SK-N-SH (cell line): ENCODE measurements around the gene GTF3C2. TPM values are rescaled to one million over a fixed set of nuclear protein-coding genes. Genes with fewer than 3 reads are reported as not detected.

Experiments used
- CTCF ChIA-PET: fragments of 300-600, 350-600 bp; formaldehyde crosslinking; extraction: SDS; loops from one replicate; lab custom pipeline; 2021; lab: Yijun Ruan, JAX
- POLR2A ChIA-PET: fragments of 350-600 bp; sonication (Branson Sonifier 250); formaldehyde crosslinking; extraction: SDS; loops from one replicate; lab custom pipeline; 2020; ENCODE audit warnings: antibody characterized with exemption, inconsistent platforms; lab: Yijun Ruan, JAX
- DNase-seq: peaks from one replicate; pipeline ENCODE4 v3.0.0; 2012
- H2AFZ ChIP-seq: fragments of 200-600 bp; sonication (generic); 2 replicates; pipeline ENCODE4 v1.8.1; 2016; ENCODE audit warnings: antibody characterized with exemption, mild to moderate bottlenecking, low read depth
- H3F3A ChIP-seq: fragments of 200-600 bp; sonication (generic); replicated peaks from 2 replicates; pipeline ENCODE3; 2016; ENCODE audit warnings: antibody characterized with exemption, mild to moderate bottlenecking; ENCODE audit not compliant: insufficient read depth
- H3K27ac ChIP-seq, 2 experiments: fragments of 200-500 bp in 1 of 2; fragments of 200-600 bp in 1 of 2; sonication (Bioruptor generic) in 1 of 2; sonication (generic), shearing (Covaris generic) in 1 of 2; 2 replicates each; pipeline versions ENCODE4 v1.5.1 to v1.6.1; 2014 to 2016; ENCODE audit warnings: low read depth in 2 of 2, inconsistent platforms in 1 of 2, low read length in 1 of 2, mild to moderate bottlenecking in 1 of 2, mixed read lengths in 1 of 2
- H3K27me3 ChIP-seq: fragments of 200-600 bp; sonication (generic), shearing (Covaris generic); 2 replicates; pipeline ENCODE4 v1.6.1; 2016; ENCODE audit warnings: mixed run types; ENCODE audit not compliant: insufficient read depth
- H3K36me3 ChIP-seq, 2 experiments: fragments of 200-500 bp in 1 of 2; fragments of 200-600 bp in 1 of 2; sonication (Bioruptor generic) in 1 of 2; sonication (generic) in 1 of 2; replicated peaks in 1 of 2; 2 replicates each; pipeline versions ENCODE3 to v1.5.1; 2014 to 2016; ENCODE audit warnings: low read length in 1 of 2, mild to moderate bottlenecking in 1 of 2; ENCODE audit not compliant: insufficient read depth in 2 of 2, control insufficient read depth in 1 of 2
- H3K4me1 ChIP-seq, 2 experiments: fragments of 200-500 bp in 1 of 2; fragments of 200-600 bp in 1 of 2; sonication (Bioruptor generic) in 1 of 2; sonication (generic), shearing (Covaris generic) in 1 of 2; 2 replicates each; pipeline versions ENCODE4 v1.5.1 to v1.6.1; 2014 to 2016; ENCODE audit warnings: low read depth in 1 of 2, low read length in 1 of 2, mixed run types in 1 of 2; ENCODE audit not compliant: insufficient read depth in 2 of 2, control insufficient read depth in 1 of 2
- H3K4me2 ChIP-seq: fragments of 200-600 bp; sonication (generic), shearing (Covaris generic); 2 replicates; pipeline ENCODE4 v1.6.1; 2017; ENCODE audit warnings: mixed run types
- H3K4me3 ChIP-seq, 2 experiments: fragments of 200-500 bp in 1 of 2; fragments of 200-600 bp in 1 of 2; sonication (Bioruptor generic) in 1 of 2; sonication (generic), shearing (Covaris generic) in 1 of 2; 2 replicates each; pipeline versions ENCODE4 v1.5.1 to v1.8.1; 2014 to 2016; ENCODE audit warnings: low read depth in 2 of 2, inconsistent platforms in 1 of 2, low read length in 1 of 2, mild to moderate bottlenecking in 1 of 2, mixed read lengths in 1 of 2, moderate library complexity in 1 of 2
- H3K79me2 ChIP-seq: fragments of 200-600 bp; sonication (generic); 2 replicates; pipeline ENCODE4 v1.8.1; 2017; ENCODE audit warnings: mild to moderate bottlenecking; ENCODE audit not compliant: insufficient read depth
- H3K9ac ChIP-seq: fragments of 200-600 bp; sonication (generic); 2 replicates; pipeline ENCODE4 v1.6.1; 2017; ENCODE audit warnings: mixed run types
- H3K9me2 ChIP-seq: fragments of 200-600 bp; sonication (generic); 2 replicates; pipeline ENCODE4 v1.6.1; 2017; ENCODE audit warnings: mixed run types
- H3K9me3 ChIP-seq: fragments of 200-600 bp; sonication (generic); 2 replicates; pipeline ENCODE4 v1.6.1; 2017; ENCODE audit warnings: mixed run types, mild to moderate bottlenecking, moderate library complexity
- H4K20me1 ChIP-seq: fragments of 200-600 bp; sonication (generic); 2 replicates; pipeline ENCODE4 v1.6.1; 2017; ENCODE audit warnings: mild to moderate bottlenecking, mixed run types; ENCODE audit not compliant: insufficient read depth
- CTCF ChIP-seq: fragments of 200-600 bp; sonication (generic); IDR thresholded peaks from 2 replicates; pipeline ENCODE4 v1.6.1; 2017; ENCODE audit warnings: antibody characterized with exemption, mild to moderate bottlenecking, moderate library complexity
- ELF1 ChIP-seq: IDR thresholded peaks from 2 replicates; pipeline ENCODE4 v1.4.0; 2012
- EP300 ChIP-seq, 2 experiments: IDR thresholded peaks; 2 replicates each; pipeline versions ENCODE4 v1.4.0 to v1.6.1; 2012; ENCODE audit warnings: borderline replicate concordance in 1 of 2, low read depth in 1 of 2, low read length in 1 of 2
- EZH2phosphoT487 ChIP-seq: fragments of 200-600 bp; sonication (generic); IDR thresholded peaks from 2 replicates; pipeline ENCODE4 v1.6.1; 2017; ENCODE audit warnings: low read depth, mixed run types, mild to moderate bottlenecking, antibody characterized with exemption, moderate library complexity, borderline replicate concordance
- FOSL2 ChIP-seq: IDR thresholded peaks from 2 replicates; pipeline ENCODE4 v1.4.0; 2012; ENCODE audit warnings: low read depth, mild to moderate bottlenecking, moderate library complexity, borderline replicate concordance
- FOXM1 ChIP-seq: IDR thresholded peaks from 2 replicates; pipeline ENCODE4 v1.4.0; 2012; ENCODE audit warnings: low read depth, mild to moderate bottlenecking
- GABPA ChIP-seq: IDR thresholded peaks from 2 replicates; pipeline ENCODE4 v1.4.0; 2012; ENCODE audit warnings: low read depth, mild to moderate bottlenecking
- GATA2 ChIP-seq: sonication (generic); formaldehyde crosslinking; IDR thresholded peaks from 2 replicates; pipeline ENCODE4 v1.5.0; 2020; ENCODE audit warnings: mild to moderate bottlenecking, missing genetic modification reagents
- IRF3 ChIP-seq: fragments of 150-350 bp; IDR thresholded peaks from 2 replicates; pipeline ENCODE4 v1.6.1; 2016; ENCODE audit warnings: mild to moderate bottlenecking, low read depth, low read length
- JUND ChIP-seq: IDR thresholded peaks from 2 replicates; pipeline ENCODE4 v1.4.0; 2012
- MAX ChIP-seq: IDR thresholded peaks from 2 replicates; pipeline ENCODE4 v1.4.0; 2012; ENCODE audit warnings: low read depth
- MEF2A ChIP-seq: IDR thresholded peaks from 2 replicates; pipeline ENCODE4 v1.4.0; 2012; ENCODE audit warnings: low read depth, borderline replicate concordance
- NFIC ChIP-seq: IDR thresholded peaks from 2 replicates; pipeline ENCODE4 v1.4.0; 2012; ENCODE audit warnings: borderline replicate concordance
- PBX3 ChIP-seq: IDR thresholded peaks from 2 replicates; pipeline ENCODE4; 2012
- POLR2AphosphoS5 ChIP-seq: IDR thresholded peaks from 2 replicates; pipeline ENCODE4 v1.6.1; 2012; ENCODE audit warnings: low read depth, low read length
- RCOR1 ChIP-seq: fragments of 150-350 bp; IDR thresholded peaks from 2 replicates; pipeline ENCODE4 v1.6.1; 2017; ENCODE audit warnings: antibody characterized with exemption, low read length
- RFX5 ChIP-seq: IDR thresholded peaks from 2 replicates; pipeline ENCODE4 v1.6.1; 2012; ENCODE audit warnings: mild to moderate bottlenecking, improper control_type of control experiment, low read length
- RXRA ChIP-seq: IDR thresholded peaks from 2 replicates; pipeline ENCODE4 v1.4.0; 2012; ENCODE audit warnings: low read depth, mild to moderate bottlenecking, borderline replicate concordance
- SIN3A ChIP-seq: IDR thresholded peaks from 2 replicates; pipeline ENCODE4 v1.6.1; 2012; ENCODE audit warnings: low read depth, mild to moderate bottlenecking, low read length, moderate library complexity, borderline replicate concordance
- SMC3 ChIP-seq: IDR thresholded peaks from 2 replicates; pipeline ENCODE4 v1.6.1; 2012; ENCODE audit warnings: low read depth, low read length, improper control_type of control experiment
- TAF1 ChIP-seq: IDR thresholded peaks from 2 replicates; pipeline ENCODE4 v1.6.1; 2012; ENCODE audit warnings: low read depth, mild to moderate bottlenecking, low read length, moderate library complexity, borderline replicate concordance
- TEAD4 ChIP-seq: IDR thresholded peaks from 2 replicates; pipeline ENCODE4 v1.4.0; 2012; ENCODE audit warnings: mild to moderate bottlenecking, borderline replicate concordance; ENCODE audit not compliant: insufficient read depth
- USF1 ChIP-seq: IDR thresholded peaks from 2 replicates; pipeline ENCODE4 v1.4.0; 2012; ENCODE audit warnings: low read depth, borderline replicate concordance
- USF2 ChIP-seq: fragments of 150-350 bp; IDR thresholded peaks from 2 replicates; pipeline ENCODE4 v1.6.1; 2017; ENCODE audit warnings: antibody characterized with exemption, low read length, low read depth, borderline replicate concordance
- YY1 ChIP-seq: IDR thresholded peaks from 2 replicates; pipeline ENCODE4 v1.4.0; 2012; ENCODE audit warnings: low read depth, mild to moderate bottlenecking
- WGBS: methylation state at CpG from one replicate; pipeline ENCODE4 v1.1.6; 2017; ENCODE audit warnings: low lambda C conversion rate; 5-methylcytosine and 5-hydroxymethylcytosine counted together
- polyA plus RNA-seq, 3 experiments: library from polyadenylated mRNA; depleted of rRNA; stranded (reverse); fragments of >200 nt; gene quantifications; 2 replicates each; pipeline ENCODE4 v1.2.3, GENCODE V29; 2012

Gene GTF3C2
- polyA plus RNA-seq, 1 of the 3 experiments (the other 2 are of a cell fraction): 65.8 TPM

GRCh38 chr2:27380626-27381545 lies 24.3 kb upstream of the GTF3C2 start, which contains the start of gene ZNF513:
ZNF513 (minus strand) TSS chr2:27380734; CDS start chr2:27380526, 208 bp downstream.
- Histone ChIP-seq H3K4me2 (peak within 1 kb of the TSS; percentile 89), H3K9ac (peak within 1 kb of the TSS; percentile 77), H3K9me3 (no peaks in the 10 kb centered on the region), H3K9me2 (no peaks in the 10 kb centered on the region), H3K27ac (peak within 1 kb of the TSS; percentile 68 to 95), H3K4me3 (peak within 1 kb of the TSS; percentile 80 to 86), H2AFZ (peak within 1 kb of the TSS; percentile 87; the same call in 1 of the 2 replicates), H3F3A (peaks cover 44% of the 10 kb centered on the region), H3K27me3 (no peaks in the 10 kb centered on the region), H4K20me1 (peaks cover 4% of the 10 kb centered on the region; the same call in 1 of the 2 replicates), H3K79me2 (peaks cover 29% of the 10 kb centered on the region), H3K4me1 (peaks cover 15 to 53% of the 10 kb centered on the region in 2 experiments; a peak in 3 of 4 replicates), H3K36me3 (peaks cover 42 to 81% of the 10 kb centered on the region in 2 experiments)
- CTCF ChIA-PET: interaction anchor here (0.9 to 5.7 kb wide), 7 partner anchors 11 to 302 kb away, joined by 3 to 36 read pairs (median 4); partner anchors contain the start of genes EIF2B4, GTF3C2, PPM1G and SNX17
- POLR2A ChIA-PET: interaction anchor here (0.6 to 4.4 kb wide), 7 partner anchors 10 to 488 kb away, joined by 3 to 34 read pairs (median 17); partner anchors contain the start of genes EIF2B4, GTF3C2, NRBP1 and PPM1G
- whole genome bisulfite sequencing: 25% methylated on average over 38 of the region's 67 CpGs
- peak; percentile 99 for DNase-seq
- TF ChIP-seq JUND (peak; percentile 66), MAX (peak; percentile 93), SIN3A (peak; percentile 86), TAF1 (peak; percentile 60; the same call in 1 of the 2 replicates), RFX5 (peak; percentile 62; the same call in 1 of the 2 replicates), FOSL2 (no peak; the same call in 1 of the 2 replicates), PBX3 (peak; percentile 66), MEF2A (no peak), GABPA (peak; percentile 94), USF2 (no peak), RXRA (no peak), SMC3 (no peak), CTCF (no peak), GATA2 (CRISPR knock-in tag) (no peak), EZH2phosphoT487 (no peak), RCOR1 (0 out of 2 replicates have a peak, but pooled peaks have one; percentile 28), NFIC (0 out of 2 replicates have a peak, but pooled peaks have one; percentile 11), IRF3 (peak; percentile 36; the same call in 1 of the 2 replicates), TEAD4 (no peak), POLR2AphosphoS5 (peak; percentile 95), YY1 (peak; percentile 76), EP300 (IDR thresholded peaks at IDR 0.05; ENCODE audit: borderline replicate concordance in 1 of 2, low read depth in 1 of 2, low read length in 1 of 2) (no peak), FOXM1 (no peak), ELF1 (peak; percentile 94), USF1 (peak; percentile 68; the same call in 1 of the 2 replicates)
